Activated CD8-positive, alpha-beta T cell treated with anti-CD3 and anti-CD28 coated beads for 36 hours (primary cell): ENCODE data around the gene ITSN1. TPM values are rescaled to one million over a fixed set of nuclear protein-coding genes. Genes with fewer than 3 reads are reported as not detected.

Source experiments
- ATAC-seq: fragments of 200-7000 bp; cut with Tn5 transposase; one replicate; pipeline ENCODE4 v1.10.0; 2021; ENCODE audit warnings: mild to moderate bottlenecking, moderate library complexity
- CTCF ChIA-PET: fragments of 350-600 bp; sonication (Branson Sonifier 250); formaldehyde crosslinking; loops from one replicate; lab custom pipeline; 2021; ENCODE audit warnings: antibody characterized with exemption; lab: Charles Lee
- POLR2A ChIA-PET: fragments of 350-600 bp; sonication (Branson Sonifier 250); formaldehyde crosslinking; loops from one replicate; lab custom pipeline; 2021; ENCODE audit warnings: antibody characterized with exemption; lab: Charles Lee
- DNase-seq: peaks from one replicate; pipeline ENCODE4 v3.0.0-alpha.2; 2020
- H3K27ac Mint-ChIP-seq: one replicate; pipeline ENCODE4 v1.8.0; 2021; ENCODE audit warnings: mild to moderate bottlenecking, mixed read lengths
- H3K27me3 Mint-ChIP-seq: one replicate; pipeline ENCODE4 v1.8.0; 2021; ENCODE audit warnings: mixed read lengths
- H3K36me3 Mint-ChIP-seq: one replicate; pipeline ENCODE4 v1.8.0; 2021; ENCODE audit warnings: low read depth, mixed read lengths
- H3K4me1 Mint-ChIP-seq: one replicate; pipeline ENCODE4 v1.8.0; 2021; ENCODE audit warnings: low read depth, mixed read lengths
- H3K4me3 Mint-ChIP-seq: one replicate; pipeline ENCODE4 v1.8.0; 2021; ENCODE audit warnings: mild to moderate bottlenecking, moderate library complexity, mixed read lengths
- H3K9me3 Mint-ChIP-seq: one replicate; pipeline ENCODE4 v1.8.0; 2021; ENCODE audit warnings: mixed read lengths
- intact Hi-C: fragments of 100-400 bp; cut with micrococcal nuclease; formaldehyde crosslinking; loops from one replicate; pipeline ENCODE4 v1.10.0; 2022
- total RNA-seq, 2 experiments: library from RNA; stranded (reverse); gene quantifications; one replicate each; pipeline ENCODE4 v1.2.3, GENCODE V29; 2021
- TF ChIP-seq, protein P1 (sequence below): fragments of 200-600 bp; IDR thresholded peaks from one replicate; pipeline ENCODE4 v1.8.0; 2022; ENCODE audit warnings: antibody characterized with exemption, mild to moderate bottlenecking

Gene ITSN1
- total RNA-seq, 2 experiments from 2014 or later: 4.4 to 4.7 TPM

DNA sequence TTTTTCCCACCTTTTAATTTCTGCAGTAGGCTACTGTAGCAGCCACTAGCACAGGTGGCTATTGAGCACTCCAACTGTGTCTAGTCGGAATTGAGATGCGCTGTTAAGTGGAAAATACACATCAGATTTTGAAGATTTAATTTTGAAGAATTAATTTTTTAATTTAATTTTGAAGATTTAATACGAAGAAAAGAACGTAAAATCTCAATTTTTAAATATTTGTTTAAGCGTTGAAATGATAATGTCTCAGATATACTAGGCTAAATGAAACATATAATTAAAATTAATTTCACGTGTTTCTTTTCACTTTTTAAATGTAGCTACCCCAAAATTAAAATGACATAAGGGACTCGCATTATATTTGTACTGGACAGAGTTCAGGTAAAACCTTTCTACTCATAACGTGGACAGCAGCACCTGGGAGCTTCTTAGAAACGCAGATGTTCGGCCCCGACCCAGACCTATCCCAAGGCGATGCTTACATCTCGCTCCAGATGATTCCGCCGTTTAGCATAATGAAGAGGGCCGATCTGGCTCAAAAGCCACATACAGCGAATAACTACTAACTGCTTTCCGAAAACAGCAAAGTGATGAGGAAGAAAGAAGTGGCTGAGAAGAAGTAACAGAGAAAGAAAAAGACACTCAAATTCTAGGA, 1.5 kb upstream of the ITSN1 start:
- Mint-ChIP-seq H3K9me3 (no peaks in the 10 kb centered on the region), H3K4me1 (peaks cover 24% of the 10 kb centered on the region), H3K27ac (peak overlapping the region; percentile 94), H3K36me3 (peaks cover 4% of the 10 kb centered on the region), H3K27me3 (peaks cover 17% of the 10 kb centered on the region), H3K4me3 (peak overlapping the region; percentile 81)
- peak; percentile 7 for DNase-seq
- ChIA-PET POLR2A (interaction anchor here (1.1 kb wide), 1 partner anchor 52 kb away, joined by 7 read pairs; the partner anchor contains the start of gene DONSON), CTCF (interaction anchor here (1.1 kb wide), 1 partner anchor 35 kb away, joined by 5 read pairs; no protein-coding TSS in a partner anchor)
- intact Hi-C loops: loop anchor here (10.0 kb wide), 1 partner anchor 254 kb away; no protein-coding TSS in a partner anchor
- ATAC-seq: no peak
- TF ChIP-seq, protein P1, sequence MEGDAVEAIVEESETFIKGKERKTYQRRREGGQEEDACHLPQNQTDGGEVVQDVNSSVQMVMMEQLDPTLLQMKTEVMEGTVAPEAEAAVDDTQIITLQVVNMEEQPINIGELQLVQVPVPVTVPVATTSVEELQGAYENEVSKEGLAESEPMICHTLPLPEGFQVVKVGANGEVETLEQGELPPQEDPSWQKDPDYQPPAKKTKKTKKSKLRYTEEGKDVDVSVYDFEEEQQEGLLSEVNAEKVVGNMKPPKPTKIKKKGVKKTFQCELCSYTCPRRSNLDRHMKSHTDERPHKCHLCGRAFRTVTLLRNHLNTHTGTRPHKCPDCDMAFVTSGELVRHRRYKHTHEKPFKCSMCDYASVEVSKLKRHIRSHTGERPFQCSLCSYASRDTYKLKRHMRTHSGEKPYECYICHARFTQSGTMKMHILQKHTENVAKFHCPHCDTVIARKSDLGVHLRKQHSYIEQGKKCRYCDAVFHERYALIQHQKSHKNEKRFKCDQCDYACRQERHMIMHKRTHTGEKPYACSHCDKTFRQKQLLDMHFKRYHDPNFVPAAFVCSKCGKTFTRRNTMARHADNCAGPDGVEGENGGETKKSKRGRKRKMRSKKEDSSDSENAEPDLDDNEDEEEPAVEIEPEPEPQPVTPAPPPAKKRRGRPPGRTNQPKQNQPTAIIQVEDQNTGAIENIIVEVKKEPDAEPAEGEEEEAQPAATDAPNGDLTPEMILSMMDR: no peak

GRCh38 chr21:33641352-33642026, 812 bp upstream of the ITSN1 start, which contains the start of gene CRYZL1:
CRYZL1 (minus strand) TSS chr21:33641741; CDS start chr21:33631551, 10,190 bp downstream.
- DNase-seq: peak; percentile 100
- no peaks in the 10 kb centered on the region for H3K9me3 Mint-ChIP-seq
- CTCF ChIA-PET: interaction anchor here (1.1 kb wide), 1 partner anchor 36 kb away, joined by 5 read pairs; no protein-coding TSS in a partner anchor
- ATAC-seq: peak; percentile 85
- POLR2A ChIA-PET: interaction anchor here (1.1 kb wide), 1 partner anchor 53 kb away, joined by 7 read pairs; the partner anchor contains the start of gene DONSON
- TF ChIP-seq, protein P1: no peak
- H3K4me3 Mint-ChIP-seq: peak within 1 kb of the TSS; percentile 81
- peak within 1 kb of the TSS; percentile 94 for H3K27ac Mint-ChIP-seq
- H3K36me3 Mint-ChIP-seq: peaks cover 4% of the 10 kb centered on the region
- intact Hi-C loops: loop anchor here (10.0 kb wide), 1 partner anchor 253 kb away; no protein-coding TSS in a partner anchor
- peaks cover 24% of the 10 kb centered on the region for H3K4me1 Mint-ChIP-seq
- H3K27me3 Mint-ChIP-seq: peaks cover 17% of the 10 kb centered on the region

- H3K9me3 Mint-ChIP-seq: no peaks in the 10 kb centered on the region
- CTCF ChIA-PET: no interaction called here
- intact Hi-C loops: loop anchor here (10.0 kb wide), 1 partner anchor 252 kb away; no protein-coding TSS in a partner anchor
- ATAC-seq (no peak), DNase-seq (peak; percentile 32)
- H3K4me3 Mint-ChIP-seq: peak overlapping the region; percentile 81
- H3K27ac Mint-ChIP-seq: no peak overlapping the region
- TF ChIP-seq, protein P1: no peak
- POLR2A ChIA-PET: no interaction called here
- H3K4me1 Mint-ChIP-seq: peaks cover 20% of the 10 kb centered on the region
- H3K27me3 Mint-ChIP-seq: peaks cover 17% of the 10 kb centered on the region
- no peaks in the 10 kb centered on the region for H3K36me3 Mint-ChIP-seq
Observed at GRCh38 chr21:33642896-33643657, 776 bp downstream of the ITSN1 start.

DNA sequence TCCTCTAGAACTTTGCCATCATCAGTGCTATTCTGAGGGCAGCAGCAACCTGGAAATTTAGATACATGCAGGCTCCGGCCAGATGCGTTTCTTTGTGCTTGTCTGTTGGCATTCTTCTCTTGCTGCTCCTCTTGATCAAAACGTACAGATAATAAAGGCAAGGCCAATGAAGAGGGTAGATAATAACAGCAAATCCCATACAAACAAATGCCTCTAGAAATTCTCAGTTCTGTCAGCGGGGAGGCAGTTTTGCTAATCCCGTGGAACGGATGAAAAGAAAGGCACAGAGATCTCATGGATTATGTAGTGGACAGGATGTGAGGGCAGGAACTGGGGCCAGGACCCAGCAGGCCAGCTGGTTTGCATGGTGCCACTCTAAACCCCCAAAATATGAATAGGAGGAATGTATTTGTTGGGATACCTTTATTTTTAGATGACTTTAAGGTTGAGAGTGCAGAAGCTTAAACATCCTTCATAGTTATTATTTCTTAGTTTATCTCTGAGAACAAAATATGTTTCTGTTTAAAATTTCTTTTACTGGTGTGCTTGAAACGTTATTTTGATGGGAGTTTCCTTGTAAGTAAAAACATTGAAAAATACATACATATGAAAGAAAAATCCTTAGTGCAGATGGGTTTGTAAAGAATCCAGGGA, 1.5 kb downstream of the ITSN1 start:
- Mint-ChIP-seq H3K9me3 (no peaks in the 10 kb centered on the region), H3K27ac (no peak overlapping the region), H3K4me1 (peaks cover 18% of the 10 kb centered on the region), H3K36me3 (no peaks in the 10 kb centered on the region), H3K27me3 (peaks cover 17% of the 10 kb centered on the region), H3K4me3 (peak overlapping the region; percentile 79)
- TF ChIP-seq, protein P1: no peak
- no peak for DNase-seq
- ChIA-PET POLR2A (interaction anchor here (0.6 kb wide), 1 partner anchor 22 kb away, joined by 3 read pairs; no protein-coding TSS in a partner anchor), CTCF (interaction anchor here (0.8 kb wide), 1 partner anchor 38 kb away, joined by 3 read pairs; no protein-coding TSS in a partner anchor)
- intact Hi-C loops: loop anchor here (10.0 kb wide), 1 partner anchor 251 kb away; no protein-coding TSS in a partner anchor
- no peak for ATAC-seq
